ENCODE measurements around the gene HOXD4.

The HOXD4 gene

GRCh38 chr2:176114120-176114929, 37.0 kb upstream of the HOXD4 start:
- no peak for DNase-seq

GRCh38 chr2:176114930-176115625, 36.3 kb upstream of the HOXD4 start:
- no peak for DNase-seq

- no peak for DNase-seq
These were observed 35.2 kb upstream of the HOXD4 start, which contains the start of gene HOXD10 for GRCh38 chr2:176115883-176116813. Gene HOXD10 (plus strand): TSS chr2:176116778. CDS start chr2:176116834, 56 bp downstream.

- DNase-seq, result no peak
These were observed 34.1 kb upstream of the HOXD4 start for GRCh38 chr2:176117162-176117822.

GRCh38 chr2:176117823-176118371, 33.5 kb upstream of the HOXD4 start:
- DNase-seq, result no peak

GRCh38 chr2:176118601-176119339, 32.6 kb upstream of the HOXD4 start:
- no peak for DNase-seq

GRCh38 chr2:176120364-176121189, 30.8 kb upstream of the HOXD4 start:
- DNase-seq, result no peak

GRCh38 chr2:176121190-176122051, 29.9 kb upstream of the HOXD4 start:
- no peak for DNase-seq

- DNase-seq, result no peak
These were observed 29.2 kb upstream of the HOXD4 start for GRCh38 chr2:176122052-176122682.

- DNase-seq, result no peak
These were observed 28.5 kb upstream of the HOXD4 start, which contains the start of gene HOXD9 for GRCh38 chr2:176122683-176123410. Gene HOXD9 (plus strand): TSS chr2:176122719. CDS start chr2:176122769, 50 bp downstream.

GRCh38 chr2:176123411-176124109, 27.8 kb upstream of the HOXD4 start:
- DNase-seq, result no peak

GRCh38 chr2:176124110-176124946, 27.0 kb upstream of the HOXD4 start:
- DNase-seq, result no peak

GRCh38 chr2:176124947-176125771, 26.2 kb upstream of the HOXD4 start:
- no peak for DNase-seq

- DNase-seq, result no peak
These were observed 25.6 kb upstream of the HOXD4 start for GRCh38 chr2:176125772-176126054.

GRCh38 chr2:176126929-176127773, 24.2 kb upstream of the HOXD4 start:
- DNase-seq, result no peak

Measured in DMS 273 treated with DMSO at 0.1 percent for 48 hours (cell line).